ACC112 (cell line): Measurements from ENCODE around the gene TXNDC2.

Source experiments
- H2AFZ ChIP-seq: fragments of 200-600 bp; sonication (generic); one replicate; pipeline ENCODE4 v1.6.0; 2017; ENCODE audit warnings: antibody characterized with exemption, low read length; ENCODE audit not compliant: unreplicated experiment
- H3K27ac ChIP-seq: fragments of 200-600 bp; sonication (generic); 2 replicates; pipeline ENCODE4 v1.5.1; 2014; ENCODE audit warnings: low read depth, mild to moderate bottlenecking, antibody characterized with exemption, low read length, moderate library complexity
- H3K27me3 ChIP-seq: fragments of 200-600 bp; sonication (generic); 2 replicates; pipeline ENCODE4 v1.6.1; 2014; ENCODE audit warnings: mild to moderate bottlenecking, antibody characterized with exemption, low read length, moderate library complexity, mixed read lengths; ENCODE audit not compliant: insufficient read depth
- H3K36me3 ChIP-seq: fragments of 200-600 bp; sonication (generic); 2 replicates; pipeline ENCODE4 v1.6.1; 2016; ENCODE audit warnings: mild to moderate bottlenecking, antibody characterized with exemption, low read length, moderate library complexity, mixed read lengths; ENCODE audit not compliant: insufficient read depth
- H3K4me1 ChIP-seq: fragments of 200-600 bp; sonication (generic); one replicate; pipeline ENCODE4 v1.6.1; 2016; ENCODE audit warnings: low read length, mixed read lengths; ENCODE audit not compliant: insufficient read depth, unreplicated experiment, control insufficient read depth
- H3K4me3 ChIP-seq: fragments of 200-600 bp; sonication (generic); 2 replicates; pipeline ENCODE4 v1.5.1; 2014; ENCODE audit warnings: mild to moderate bottlenecking, low read depth, low read length
- H3K79me2 ChIP-seq: fragments of 200-600 bp; sonication (generic); one replicate; pipeline ENCODE4 v1.6.0; 2016; ENCODE audit warnings: low read length; ENCODE audit not compliant: control insufficient read depth, unreplicated experiment, insufficient read depth

Gene TXNDC2

DNA sequence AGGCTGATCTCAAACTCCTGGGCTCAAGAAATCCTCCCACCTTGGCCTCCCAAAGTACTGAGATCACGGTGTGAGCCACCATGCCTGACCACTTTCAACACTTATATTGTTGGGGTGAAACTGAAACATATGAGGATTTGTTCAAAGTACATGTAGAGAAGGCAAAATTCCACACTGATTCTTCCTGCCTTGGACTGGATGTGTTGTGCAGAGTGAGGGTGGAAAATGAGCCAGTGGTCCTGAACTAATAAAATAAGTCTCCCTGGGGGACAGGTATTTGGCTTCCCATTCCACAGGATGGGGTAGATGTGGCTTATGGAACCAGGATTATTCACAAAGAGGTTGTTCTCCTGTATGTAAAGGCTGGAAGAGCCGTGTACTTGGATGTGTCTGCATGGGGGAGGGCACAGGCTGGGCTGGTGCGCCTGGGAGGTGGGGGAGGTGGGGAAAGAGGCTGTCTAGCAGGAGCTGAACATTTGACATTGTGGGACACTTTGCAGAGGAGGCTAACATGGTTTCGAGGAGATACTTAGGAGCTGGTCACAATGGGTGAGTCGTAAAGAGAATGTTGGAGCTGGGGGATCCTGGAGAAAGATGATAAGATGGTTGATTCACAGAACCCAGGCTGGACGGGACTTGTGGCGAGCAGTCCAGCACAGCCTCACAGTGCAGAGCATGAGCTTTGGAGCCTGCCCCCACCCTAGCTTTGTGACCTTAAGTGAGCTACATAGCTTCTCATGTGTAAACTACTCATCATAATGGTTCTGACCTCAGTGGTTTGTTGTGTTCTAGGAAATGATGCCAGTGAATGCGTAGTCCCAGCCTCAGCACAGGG lies at the start of gene TXNDC2:
Gene TXNDC2 (plus strand): TSS at position 804 of the 835 bp plus-strand sequence. CDS start 708 bp downstream, outside the sequence.
- H3K36me3 ChIP-seq: no peaks in the 10 kb centered on the region
- H3K27ac ChIP-seq: no peak within 1 kb of the TSS

DNA sequence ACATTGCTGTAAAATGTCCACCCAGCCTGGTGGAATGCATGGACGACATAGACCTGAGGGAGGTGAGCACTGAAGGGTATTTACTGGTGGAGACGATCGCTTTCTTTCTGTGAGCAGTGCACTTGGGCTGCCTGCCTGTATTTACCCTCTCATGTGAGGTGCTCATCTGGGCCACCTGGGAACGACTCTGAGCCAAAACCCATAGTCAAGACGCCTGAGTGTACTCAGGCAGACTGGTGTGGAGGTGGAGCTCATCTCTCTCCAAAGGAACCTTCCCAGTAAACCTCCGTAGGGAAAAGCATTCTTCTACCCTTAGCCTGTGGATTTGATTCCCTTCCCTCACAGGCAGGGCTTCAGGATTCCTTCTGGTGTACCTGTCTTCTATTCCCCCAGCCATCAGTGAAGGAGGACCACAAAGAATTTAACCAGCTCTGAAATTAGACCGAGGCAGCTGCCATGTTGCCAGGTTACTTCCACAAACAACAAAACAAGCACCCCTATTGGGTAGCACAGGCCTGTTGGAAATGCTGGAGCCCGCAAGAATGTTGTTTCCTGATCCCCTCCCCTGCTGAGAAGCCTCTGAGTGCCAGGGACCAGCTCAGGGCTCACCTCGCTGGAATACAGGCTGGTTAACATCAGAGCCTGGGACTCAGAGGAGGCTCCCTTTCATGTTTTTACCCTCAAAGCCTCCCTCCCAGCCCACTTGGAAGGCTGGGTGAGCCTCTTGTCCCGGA lies 47.5 kb upstream of the TXNDC2 start:
- Histone ChIP-seq H3K27ac (no peak overlapping the region), H2AFZ (no peak overlapping the region), H3K36me3 (no peaks in the 10 kb centered on the region), H3K27me3 (no peaks in the 10 kb centered on the region), H3K4me1 (no peaks in the 10 kb centered on the region), H3K79me2 (no peaks in the 10 kb centered on the region), H3K4me3 (no peak overlapping the region)

More for the DNA sequence above, at the start of gene TXNDC2:
- Histone ChIP-seq H2AFZ (no peak within 1 kb of the TSS), H3K4me1 (no peaks in the 10 kb centered on the region), H3K4me3 (no peak within 1 kb of the TSS), H3K27me3 (no peaks in the 10 kb centered on the region), H3K79me2 (no peaks in the 10 kb centered on the region)

DNA sequence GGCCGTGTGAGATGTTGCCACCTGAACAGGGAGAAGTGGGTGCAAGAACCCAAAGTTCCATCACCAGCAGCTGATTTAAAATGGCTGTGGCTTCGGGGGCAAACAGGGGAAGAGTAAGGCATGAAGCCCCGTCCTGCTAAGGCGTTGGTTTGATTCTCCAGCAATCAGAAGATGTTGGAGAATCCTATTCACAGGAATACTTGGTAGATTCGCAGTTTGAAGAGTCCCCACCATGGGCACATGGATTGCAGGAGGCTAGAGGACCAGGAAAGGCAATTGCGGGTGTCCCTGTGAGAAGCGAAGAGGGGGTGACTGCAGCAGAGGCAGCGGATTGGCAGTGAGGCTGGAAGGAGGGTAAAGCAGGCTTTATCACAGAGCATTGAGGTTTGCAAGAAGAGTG lies 46.6 kb upstream of the TXNDC2 start:
- Histone ChIP-seq H3K27ac (no peak overlapping the region), H2AFZ (no peak overlapping the region), H3K4me1 (no peaks in the 10 kb centered on the region), H3K36me3 (no peaks in the 10 kb centered on the region), H3K4me3 (no peak overlapping the region), H3K27me3 (no peaks in the 10 kb centered on the region), H3K79me2 (no peaks in the 10 kb centered on the region)

DNA sequence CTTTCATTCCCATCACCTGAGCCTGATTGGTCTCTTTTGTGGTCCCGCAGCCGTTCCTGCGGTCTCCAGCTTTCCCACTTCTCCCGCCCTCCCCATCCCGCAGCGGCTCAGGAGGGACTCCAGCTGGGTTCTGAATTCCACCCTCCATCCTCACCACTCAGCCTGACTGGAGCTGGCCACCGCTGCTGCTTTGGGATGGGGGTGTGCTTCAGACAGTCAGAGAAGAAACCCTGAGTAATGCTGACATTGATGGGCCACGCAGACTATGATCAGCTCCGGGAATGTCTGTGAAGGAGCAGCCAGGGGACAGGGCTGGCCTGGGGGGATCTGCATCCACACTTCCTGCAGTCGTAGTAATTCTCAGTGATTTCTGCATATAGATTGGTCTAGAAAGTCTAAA lies 45.9 kb upstream of the TXNDC2 start:
- H3K27me3 ChIP-seq: no peaks in the 10 kb centered on the region
- no peak overlapping the region for H3K4me3 ChIP-seq
- H3K36me3 ChIP-seq: no peaks in the 10 kb centered on the region
- no peak overlapping the region for H2AFZ ChIP-seq
- H3K79me2 ChIP-seq: no peaks in the 10 kb centered on the region
- no peaks in the 10 kb centered on the region for H3K4me1 ChIP-seq
- no peak overlapping the region for H3K27ac ChIP-seq

DNA sequence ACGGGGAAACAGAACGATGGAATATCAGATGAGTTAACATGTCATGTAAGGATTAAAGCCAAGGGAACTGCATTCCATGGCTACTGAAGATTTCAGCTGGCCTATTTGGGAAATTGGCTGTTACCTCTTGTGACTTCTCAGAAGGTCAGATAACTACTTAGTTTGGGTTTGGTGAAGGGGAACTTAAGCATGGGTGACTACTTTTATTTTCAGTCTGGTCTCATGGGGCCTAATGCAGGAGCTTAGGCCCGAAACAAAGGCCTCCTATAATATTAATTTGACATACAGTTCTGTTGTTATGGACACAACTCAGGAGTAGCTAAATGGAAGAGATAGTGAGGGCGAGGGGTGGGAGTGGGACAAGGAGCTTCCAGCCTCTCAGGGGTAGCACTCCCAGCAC lies 44.0 kb upstream of the TXNDC2 start:
- no peak overlapping the region for H3K27ac ChIP-seq
- H3K79me2 ChIP-seq: no peaks in the 10 kb centered on the region
- H3K4me1 ChIP-seq: peaks cover 8% of the 10 kb centered on the region
- H3K36me3 ChIP-seq: no peaks in the 10 kb centered on the region
- no peak overlapping the region for H3K4me3 ChIP-seq
- H2AFZ ChIP-seq: no peak overlapping the region
- H3K27me3 ChIP-seq: no peaks in the 10 kb centered on the region

DNA sequence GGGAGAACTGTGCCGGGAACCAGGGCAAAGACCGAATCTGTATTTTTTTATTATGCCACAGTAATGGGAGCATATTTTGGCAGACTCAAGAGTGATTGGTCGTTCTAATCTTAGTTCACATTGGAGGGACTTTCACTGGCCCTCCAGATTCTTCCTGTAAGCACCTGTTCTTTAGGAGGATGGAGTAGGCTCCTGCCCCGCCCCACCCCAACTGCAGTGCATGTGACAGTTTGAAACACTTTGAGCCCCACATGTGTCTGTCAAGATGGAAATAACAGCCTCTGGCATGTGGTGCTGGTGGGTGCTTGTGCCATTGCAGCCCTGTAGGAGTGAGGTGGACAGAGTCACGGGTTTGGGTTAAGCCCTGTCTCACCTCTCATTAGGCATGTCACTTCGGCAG lies 43.3 kb upstream of the TXNDC2 start:
- Histone ChIP-seq H3K36me3 (no peaks in the 10 kb centered on the region), H2AFZ (no peak overlapping the region), H3K27ac (no peak overlapping the region), H3K79me2 (no peaks in the 10 kb centered on the region), H3K4me3 (no peak overlapping the region), H3K4me1 (peaks cover 10% of the 10 kb centered on the region), H3K27me3 (no peaks in the 10 kb centered on the region)

DNA sequence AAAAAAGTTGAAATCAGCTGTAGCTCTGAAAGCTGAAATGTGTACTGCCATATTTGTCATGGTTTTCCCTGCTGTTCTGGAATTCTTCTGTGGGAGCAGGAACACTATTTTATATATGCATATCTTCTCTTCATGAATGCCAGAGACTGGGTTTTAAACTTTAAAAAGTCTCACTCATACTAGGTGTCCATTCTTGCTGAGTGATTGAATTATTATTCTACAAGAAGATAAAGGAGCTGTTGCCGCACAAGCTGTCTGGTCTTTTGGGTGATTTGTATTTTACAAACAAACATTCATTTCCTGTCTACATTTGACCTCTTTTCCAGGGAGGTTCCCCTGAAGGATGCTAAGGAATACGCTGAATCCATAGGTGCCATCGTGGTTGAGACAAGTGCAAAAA lies 40.5 kb upstream of the TXNDC2 start:
- H3K4me3 ChIP-seq: no peak overlapping the region

DNA sequence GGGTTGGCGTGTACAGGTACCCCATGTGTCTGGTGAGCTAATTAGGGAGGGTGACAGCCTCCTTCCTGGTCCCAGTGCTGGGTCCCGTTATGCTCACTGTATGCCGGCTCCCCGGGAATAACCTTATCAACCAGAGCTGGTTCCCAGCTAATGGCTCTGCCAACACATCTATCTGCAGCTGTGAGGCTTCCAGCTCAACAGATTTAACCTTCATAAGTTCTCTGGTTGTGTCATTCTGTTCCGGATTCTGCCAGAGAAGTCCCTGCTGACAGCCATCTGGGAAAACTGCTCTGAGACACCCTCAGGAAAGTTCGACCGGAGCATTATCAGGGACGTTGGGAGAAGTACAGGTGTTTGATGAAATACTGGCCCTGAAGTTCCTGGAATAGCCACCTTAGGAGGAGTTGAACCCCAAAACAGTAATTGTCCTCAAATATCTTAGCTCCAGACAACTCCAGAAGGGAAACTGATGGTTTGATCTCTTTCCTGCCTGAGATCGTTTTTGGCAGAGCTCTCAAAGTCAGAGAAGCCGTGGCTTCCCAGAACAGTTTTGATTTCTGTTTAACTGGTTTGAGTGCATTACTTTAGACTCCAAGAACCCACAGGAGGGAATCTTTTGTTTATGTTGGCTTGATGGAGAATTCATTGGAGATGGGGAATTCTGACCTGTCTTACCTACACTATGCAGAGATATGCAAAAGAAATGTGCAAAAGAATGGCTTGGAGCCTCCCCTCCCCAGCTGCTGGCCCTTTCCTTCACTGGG lies 39.4 kb upstream of the TXNDC2 start:
- no peaks in the 10 kb centered on the region for H3K27me3 ChIP-seq
- peaks cover 20% of the 10 kb centered on the region for H3K4me1 ChIP-seq
- no peaks in the 10 kb centered on the region for H3K79me2 ChIP-seq
- no peak overlapping the region for H3K27ac ChIP-seq
- H2AFZ ChIP-seq: no peak overlapping the region
- H3K36me3 ChIP-seq: no peaks in the 10 kb centered on the region
- H3K4me3 ChIP-seq: no peak overlapping the region

More for the DNA sequence above, 40.5 kb upstream of the TXNDC2 start:
- no peak overlapping the region for H2AFZ ChIP-seq
- no peaks in the 10 kb centered on the region for H3K36me3 ChIP-seq
- no peak overlapping the region for H3K27ac ChIP-seq
- H3K79me2 ChIP-seq: no peaks in the 10 kb centered on the region
- H3K4me1 ChIP-seq: peaks cover 14% of the 10 kb centered on the region
- H3K27me3 ChIP-seq: no peaks in the 10 kb centered on the region

DNA sequence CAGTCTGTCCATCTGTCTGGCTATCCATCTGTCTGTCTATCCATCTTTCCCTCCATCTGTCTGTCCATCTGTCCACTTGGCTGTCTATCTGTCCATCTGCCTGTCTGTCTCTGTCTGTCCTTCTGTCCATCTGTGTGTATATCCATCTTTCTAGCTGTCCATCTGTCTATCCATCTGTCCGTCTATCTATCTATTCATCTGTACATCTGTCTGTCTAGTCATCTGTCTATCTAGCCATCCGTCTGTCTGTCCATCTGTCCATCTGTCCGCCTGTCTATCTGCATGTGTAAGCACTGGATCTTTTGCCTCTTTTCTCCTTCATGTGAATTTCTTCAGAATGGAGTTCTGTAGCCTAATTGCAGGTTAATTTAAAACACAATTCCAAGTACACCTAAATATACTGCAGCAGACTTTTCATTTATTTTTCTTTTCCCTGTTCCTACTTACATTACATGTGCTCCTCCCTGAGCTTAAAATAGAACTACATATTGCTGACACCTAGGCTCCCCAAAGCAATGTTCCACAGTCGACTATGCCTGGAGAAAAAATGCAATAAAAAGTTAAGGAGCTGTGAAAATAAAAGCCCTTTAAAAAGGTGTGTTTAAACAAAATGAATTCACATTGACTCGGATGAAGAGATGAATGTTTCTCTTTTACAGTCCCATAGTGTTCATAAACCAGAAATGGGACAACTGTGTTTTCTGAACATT lies 37.4 kb upstream of the TXNDC2 start:
- H3K27ac ChIP-seq: no peak overlapping the region
- H2AFZ ChIP-seq: no peak overlapping the region

More for the DNA sequence above, 37.4 kb upstream of the TXNDC2 start:
- Histone ChIP-seq H3K4me3 (no peak overlapping the region), H3K36me3 (no peaks in the 10 kb centered on the region), H3K79me2 (no peaks in the 10 kb centered on the region), H3K4me1 (peaks cover 30% of the 10 kb centered on the region), H3K27me3 (no peaks in the 10 kb centered on the region)
